Mesenchymal stem cell (in vitro differentiated cells and primary cell): Measurements from ENCODE around the gene IL17RA.

ENCODE experiments used
- DNase-seq: peaks from one replicate; pipeline ENCODE4 v3.0.0-alpha.2; 2013
- H2AFZ ChIP-seq: one replicate; pipeline ENCODE4 v1.6.1; 2013; ENCODE audit warnings: low read depth, mild to moderate bottlenecking, control low read depth, inconsistent platforms, low read length, moderate library complexity
- H2AK5ac ChIP-seq: 2 replicates; pipeline ENCODE4 v1.6.1; 2013; ENCODE audit warnings: low read length, moderate library complexity, mild to moderate bottlenecking, inconsistent platforms; ENCODE audit not compliant: severe bottlenecking
- H2BK120ac ChIP-seq: one replicate; pipeline ENCODE4 v1.6.1; 2013; ENCODE audit warnings: low read depth, mild to moderate bottlenecking, inconsistent platforms, low read length, moderate library complexity
- H2BK12ac ChIP-seq, 2 experiments: one replicate each; pipeline ENCODE4 v1.6.1; 2013; ENCODE audit warnings: inconsistent platforms in 2 of 2, low read length in 2 of 2, mild to moderate bottlenecking in 2 of 2, moderate library complexity in 2 of 2, control low read depth in 1 of 2
- H2BK15ac ChIP-seq: one replicate; pipeline ENCODE4 v1.6.1; 2013; ENCODE audit warnings: mild to moderate bottlenecking, low read depth, inconsistent platforms; ENCODE audit not compliant: poor library complexity, severe bottlenecking
- H2BK5ac ChIP-seq: 2 replicates; pipeline ENCODE4 v1.6.1; 2013; ENCODE audit warnings: low read depth, mild to moderate bottlenecking, low read length, control low read depth, inconsistent platforms; ENCODE audit not compliant: poor library complexity, severe bottlenecking
- H3K14ac ChIP-seq, 2 experiments: one replicate each; pipeline ENCODE4 v1.6.1; 2013; ENCODE audit warnings: inconsistent platforms in 2 of 2, low read length in 2 of 2, control low read depth in 1 of 2, mild to moderate bottlenecking in 1 of 2, moderate library complexity in 1 of 2
- H3K18ac ChIP-seq, 2 experiments: one replicate each; pipeline ENCODE4 v1.6.1; 2013; ENCODE audit warnings: inconsistent platforms in 2 of 2, low read length in 2 of 2, control low read depth in 1 of 2, low read depth in 1 of 2, mild to moderate bottlenecking in 1 of 2
- H3K23ac ChIP-seq, 2 experiments: one replicate each; pipeline ENCODE4 v1.6.1; 2013; ENCODE audit warnings: inconsistent platforms in 2 of 2, low read length in 2 of 2, mild to moderate bottlenecking in 2 of 2, moderate library complexity in 2 of 2, control low read depth in 1 of 2
- H3K27ac ChIP-seq: 2 replicates; pipeline ENCODE4 v1.5.1; 2013; ENCODE audit warnings: mild to moderate bottlenecking, moderate library complexity, low read length, control low read depth, inconsistent platforms; ENCODE audit not compliant: poor library complexity, severe bottlenecking
- H3K27me3 ChIP-seq, 2 experiments: 2 replicates each; pipeline versions ENCODE4 v1.6.1 to v1.7.0; 2013; ENCODE audit warnings: low read length in 2 of 2, mild to moderate bottlenecking in 2 of 2, moderate library complexity in 2 of 2, control low read depth in 1 of 2, inconsistent platforms in 1 of 2; ENCODE audit not compliant: control insufficient read depth in 1 of 2, insufficient read depth in 1 of 2
- H3K36me3 ChIP-seq, 2 experiments: 2 replicates each; pipeline versions ENCODE4 v1.6.1 to v1.7.0; 2013; ENCODE audit warnings: low read length in 2 of 2, control low read depth in 1 of 2, inconsistent platforms in 1 of 2, low read depth in 1 of 2, mild to moderate bottlenecking in 1 of 2; ENCODE audit not compliant: insufficient read depth in 2 of 2, control insufficient read depth in 1 of 2
- H3K4ac ChIP-seq, 2 experiments: one replicate each; pipeline ENCODE4 v1.6.1; 2013; ENCODE audit warnings: inconsistent platforms in 2 of 2, low read length in 2 of 2, mild to moderate bottlenecking in 2 of 2, moderate library complexity in 2 of 2, control low read depth in 1 of 2, low read depth in 1 of 2
- H3K4me1 ChIP-seq: 2 replicates; pipeline ENCODE4 v1.6.1; 2013; ENCODE audit warnings: low read depth, low read length, control low read depth; ENCODE audit not compliant: control insufficient read depth, insufficient read depth
- H3K4me2 ChIP-seq: 2 replicates; pipeline ENCODE4 v1.6.1; 2013; ENCODE audit warnings: low read length, mild to moderate bottlenecking, inconsistent platforms; ENCODE audit not compliant: poor library complexity, severe bottlenecking
- H3K4me3 ChIP-seq, 2 experiments: 2 replicates each; pipeline versions ENCODE4 v1.5.1 to v1.7.0; 2013; ENCODE audit warnings: low read length in 2 of 2, mild to moderate bottlenecking in 2 of 2, control low read depth in 1 of 2, low read depth in 1 of 2; ENCODE audit not compliant: insufficient read depth in 1 of 2
- H3K79me1 ChIP-seq: replicated peaks from 2 replicates; pipeline ENCODE4 v1.6.1; 2013; ENCODE audit warnings: mild to moderate bottlenecking, control low read depth, low read length, inconsistent platforms; ENCODE audit not compliant: poor library complexity, severe bottlenecking
- H3K9ac ChIP-seq: 2 replicates; pipeline ENCODE4 v1.7.0; 2013; ENCODE audit warnings: mild to moderate bottlenecking, low read length, moderate library complexity
- H3K9me3 ChIP-seq: 2 replicates; pipeline ENCODE4 v1.7.0; 2013; ENCODE audit warnings: mild to moderate bottlenecking, low read length; ENCODE audit not compliant: control insufficient read depth
- H4K8ac ChIP-seq: one replicate; pipeline ENCODE4 v1.6.1; 2013; ENCODE audit warnings: inconsistent platforms, mild to moderate bottlenecking, low read length, moderate library complexity
- H4K91ac ChIP-seq: one replicate; pipeline ENCODE4 v1.6.1; 2013; ENCODE audit warnings: mild to moderate bottlenecking, low read length, inconsistent platforms
- WGBS: methylation state at CpG from one replicate; pipeline ENCODE4 v1.1.7; 2013; ENCODE audit warnings: mixed read lengths; 5-methylcytosine and 5-hydroxymethylcytosine counted together

IL17RA gene

DNA sequence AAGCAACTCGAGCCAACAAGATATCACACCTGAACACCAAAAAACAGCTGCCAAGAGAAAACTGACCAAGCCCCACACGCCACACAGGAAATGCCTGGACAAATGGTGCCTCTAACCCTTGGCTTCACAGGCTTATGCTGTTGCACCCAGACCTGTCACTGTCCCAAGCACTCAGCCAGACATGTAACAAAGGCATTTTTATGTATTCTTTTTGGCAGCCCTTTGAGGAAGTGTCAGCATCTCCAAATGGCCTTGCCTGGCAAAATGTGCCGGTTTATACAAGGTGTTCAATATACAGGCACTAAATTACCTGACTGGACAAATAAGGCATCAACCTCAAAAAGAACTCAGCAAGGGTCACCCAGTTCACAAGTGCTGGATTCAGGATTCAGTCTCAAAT, 68.2 kb downstream of the IL17RA start:
- Histone ChIP-seq H3K14ac (no peak overlapping the region), H3K4me1 (no peaks in the 10 kb centered on the region), H3K9me3 (no peaks in the 10 kb centered on the region), H3K9ac (no peak overlapping the region), H2BK12ac (no peak overlapping the region), H2AK5ac (no peak overlapping the region), H2BK15ac (no peak overlapping the region), H4K91ac (no peak overlapping the region), H3K27me3 (no peaks in the 10 kb centered on the region), H3K23ac (no peak overlapping the region), H3K4me3 (no peak overlapping the region), H2AFZ (no peak overlapping the region), H3K18ac (no peak overlapping the region), H4K8ac (no peak overlapping the region), H3K4me2 (no peak overlapping the region), H3K79me1 (peaks cover 37% of the 10 kb centered on the region), H3K36me3 (peaks cover 3 to 12% of the 10 kb centered on the region in 2 experiments), H3K27ac (no peak overlapping the region), H2BK5ac (no peak overlapping the region), H3K4ac (no peak overlapping the region), H2BK120ac (no peak overlapping the region)
- WGBS, result 86% methylated on average over 3 of the region's 3 CpGs
- no peak for DNase-seq

DNA sequence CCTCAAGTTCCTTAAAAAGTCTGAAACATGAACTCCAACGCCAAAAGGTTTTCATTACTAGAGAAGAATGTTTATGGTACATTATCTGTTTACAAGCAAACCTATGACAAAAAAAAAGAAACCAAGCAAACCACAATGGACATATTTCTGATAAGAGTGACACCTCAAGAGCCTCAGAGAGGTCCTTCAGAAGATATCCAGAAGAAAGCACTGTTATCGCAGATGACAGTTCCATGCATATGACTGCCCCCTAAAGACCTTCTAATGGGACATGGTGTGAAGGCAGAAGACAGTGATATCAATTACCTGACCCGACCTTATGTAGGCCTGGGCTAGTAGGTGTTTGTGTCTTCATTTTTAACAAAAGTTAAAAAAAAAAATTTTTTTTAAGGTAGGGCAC, 71.1 kb downstream of the IL17RA start:
- H3K36me3 ChIP-seq, result peaks cover 0 to 6% of the 10 kb centered on the region in 2 experiments
- no peak overlapping the region for H2BK12ac ChIP-seq
- WGBS, result 78% methylated on average over 2 of the region's 3 CpGs
- no peak overlapping the region for H2BK5ac ChIP-seq
- no peak for DNase-seq
- H2BK15ac ChIP-seq, result no peak overlapping the region
- no peak overlapping the region for H3K18ac ChIP-seq
- no peak overlapping the region for H2AFZ ChIP-seq
- no peak overlapping the region for H4K91ac ChIP-seq
- no peak overlapping the region for H3K23ac ChIP-seq
- H3K9ac ChIP-seq, result no peak overlapping the region
- peaks cover 35% of the 10 kb centered on the region for H3K79me1 ChIP-seq
- no peaks in the 10 kb centered on the region for H3K9me3 ChIP-seq
- H3K4me1 ChIP-seq, result peaks cover 6% of the 10 kb centered on the region
- no peak overlapping the region for H2BK120ac ChIP-seq
- no peaks in the 10 kb centered on the region for H3K27me3 ChIP-seq
- H3K4me3 ChIP-seq, result no peak overlapping the region
- no peak overlapping the region for H3K4me2 ChIP-seq
- H4K8ac ChIP-seq, result no peak overlapping the region
- H3K4ac ChIP-seq, result no peak overlapping the region
- no peak overlapping the region for H2AK5ac ChIP-seq
- H3K27ac ChIP-seq, result no peak overlapping the region
- H3K14ac ChIP-seq, result no peak overlapping the region

DNA sequence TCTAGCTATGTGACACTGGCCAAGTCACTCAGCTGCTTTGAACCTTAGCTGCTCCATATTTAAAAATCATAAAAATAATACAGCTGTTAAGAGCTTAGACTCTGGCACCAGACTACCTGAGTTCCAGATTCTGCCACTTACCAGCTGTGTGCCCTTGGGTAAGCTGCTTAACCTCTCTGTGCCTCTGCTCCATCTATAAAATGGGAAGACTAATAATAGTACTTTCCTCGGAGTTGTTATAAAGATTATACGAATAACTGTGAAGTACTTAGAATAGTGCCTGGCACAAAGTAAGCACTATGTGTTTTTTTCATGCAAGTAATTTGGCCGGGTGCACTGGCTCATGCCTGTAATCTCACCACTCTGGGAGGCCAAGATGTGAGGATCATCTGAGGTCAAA, 72.9 kb downstream of the IL17RA start:
- H3K14ac ChIP-seq, result no peak overlapping the region
- no peak overlapping the region for H3K23ac ChIP-seq
- peak overlapping the region in 1 of 2 experiments; percentile 83 for H3K4me3 ChIP-seq
- H2AFZ ChIP-seq, result no peak overlapping the region
- H3K36me3 ChIP-seq, result peaks cover 0 to 1% of the 10 kb centered on the region in 2 experiments
- H3K18ac ChIP-seq, result no peak overlapping the region
- 95% methylated on average over 3 of the region's 3 CpGs for WGBS
- H3K27ac ChIP-seq, result no peak overlapping the region
- no peaks in the 10 kb centered on the region for H3K9me3 ChIP-seq
- H3K4me2 ChIP-seq, result no peak overlapping the region
- H2AK5ac ChIP-seq, result no peak overlapping the region
- H3K9ac ChIP-seq, result peak overlapping the region; percentile 90
- H4K91ac ChIP-seq, result no peak overlapping the region
- H4K8ac ChIP-seq, result no peak overlapping the region
- no peak for DNase-seq
- no peak overlapping the region for H2BK5ac ChIP-seq
- H2BK15ac ChIP-seq, result no peak overlapping the region
- peaks cover 6% of the 10 kb centered on the region for H3K4me1 ChIP-seq
- H3K27me3 ChIP-seq, result no peaks in the 10 kb centered on the region
- no peak overlapping the region for H2BK12ac ChIP-seq
- no peak overlapping the region for H2BK120ac ChIP-seq
- peaks cover 26% of the 10 kb centered on the region for H3K79me1 ChIP-seq
- H3K4ac ChIP-seq, result no peak overlapping the region

DNA sequence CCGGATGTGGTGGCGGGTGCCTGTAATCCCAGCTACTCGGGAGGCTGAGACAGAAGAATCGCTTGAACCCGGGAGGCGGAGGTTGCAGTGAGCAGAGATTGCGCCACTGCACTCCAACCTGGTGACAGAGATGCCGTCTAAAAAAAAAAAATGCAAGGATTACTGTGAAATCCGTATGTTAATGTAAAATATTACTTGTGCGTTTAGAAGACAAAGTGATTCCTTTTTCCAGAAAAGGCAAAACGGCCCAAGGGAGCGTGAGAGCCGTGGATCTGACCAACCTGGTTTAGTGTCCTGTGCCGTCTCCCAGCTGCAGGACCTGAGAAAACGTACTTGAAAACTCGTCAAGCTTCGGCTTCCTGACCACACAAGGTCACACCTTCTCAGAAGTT, 73.4 kb downstream of the IL17RA start:
- Histone ChIP-seq H3K36me3 (no peaks in the 10 kb centered on the region), H3K27me3 (no peaks in the 10 kb centered on the region)

More for the DNA sequence above, 73.4 kb downstream of the IL17RA start:
- Histone ChIP-seq H4K91ac (no peak overlapping the region), H3K4me2 (peak overlapping the region; percentile 78), H3K9me3 (no peaks in the 10 kb centered on the region), H3K79me1 (peaks cover 23% of the 10 kb centered on the region), H2BK5ac (no peak overlapping the region), H3K4me3 (peak overlapping the region; percentile 80 to 83), H3K23ac (no peak overlapping the region), H4K8ac (peak overlapping the region; percentile 51), H3K18ac (peak overlapping the region; percentile 25 to 61), H3K14ac (no peak overlapping the region), H3K9ac (peak overlapping the region; percentile 90), H3K4ac (no peak overlapping the region), H3K4me1 (peaks cover 6% of the 10 kb centered on the region), H2BK15ac (no peak overlapping the region), H2BK120ac (no peak overlapping the region), H2AK5ac (no peak overlapping the region), H2BK12ac (no peak overlapping the region), H3K27ac (peak overlapping the region; percentile 32), H2AFZ (peak overlapping the region; percentile 75)
- DNase-seq, result no peak
- WGBS, result 57% methylated on average over 17 of the region's 17 CpGs
